ENCODE measurements around the gene ACP3. TPM values are rescaled to one million over a fixed set of nuclear protein-coding genes. Genes with fewer than 3 reads are reported as not detected.

ACP3 gene
- total RNA-seq, 2 experiments from 2014 or later: not detected

DNA sequence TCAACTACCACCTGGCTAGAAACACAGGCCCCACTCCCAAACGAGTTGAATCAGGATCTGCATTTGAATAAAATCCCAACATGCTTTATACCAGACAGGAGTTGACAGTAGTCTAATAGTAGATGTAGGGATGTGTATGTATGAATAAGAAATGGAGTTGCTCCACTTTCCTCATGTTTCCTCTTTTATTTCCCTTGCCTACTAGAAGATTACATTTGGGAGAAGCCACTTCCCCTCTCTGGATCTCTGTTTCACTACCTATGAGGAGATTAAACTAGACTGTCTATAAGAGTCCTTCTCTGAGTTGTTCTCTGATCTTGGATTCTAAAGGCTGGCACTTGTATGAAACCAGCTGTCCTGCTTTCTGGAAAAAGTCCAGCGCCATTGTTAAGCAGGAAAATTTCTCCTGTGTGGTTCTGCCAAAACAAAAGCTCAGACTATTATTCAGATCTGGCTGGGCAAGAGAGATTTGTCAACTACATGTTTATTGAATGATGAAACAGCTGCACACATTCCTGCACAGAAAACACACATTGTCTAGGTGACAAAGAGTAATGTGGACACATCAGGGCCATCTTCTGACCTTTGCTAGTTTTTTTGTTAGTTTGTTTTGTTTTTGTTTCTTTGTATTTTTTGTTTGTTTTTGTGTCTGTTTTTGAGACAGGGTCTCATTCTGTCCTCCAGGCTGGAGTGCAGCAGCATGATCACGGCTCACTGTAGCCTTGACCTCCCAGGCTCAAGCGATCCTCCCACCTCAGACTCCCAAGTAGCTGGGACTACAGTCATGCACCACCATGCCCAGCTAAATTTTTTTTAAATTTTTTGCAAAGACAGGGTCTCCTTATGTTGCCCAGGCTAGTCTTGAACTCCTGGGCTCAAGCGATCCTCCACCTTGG, 29.9 kb downstream of the ACP3 start:
- TF ChIP-seq, protein P1, sequence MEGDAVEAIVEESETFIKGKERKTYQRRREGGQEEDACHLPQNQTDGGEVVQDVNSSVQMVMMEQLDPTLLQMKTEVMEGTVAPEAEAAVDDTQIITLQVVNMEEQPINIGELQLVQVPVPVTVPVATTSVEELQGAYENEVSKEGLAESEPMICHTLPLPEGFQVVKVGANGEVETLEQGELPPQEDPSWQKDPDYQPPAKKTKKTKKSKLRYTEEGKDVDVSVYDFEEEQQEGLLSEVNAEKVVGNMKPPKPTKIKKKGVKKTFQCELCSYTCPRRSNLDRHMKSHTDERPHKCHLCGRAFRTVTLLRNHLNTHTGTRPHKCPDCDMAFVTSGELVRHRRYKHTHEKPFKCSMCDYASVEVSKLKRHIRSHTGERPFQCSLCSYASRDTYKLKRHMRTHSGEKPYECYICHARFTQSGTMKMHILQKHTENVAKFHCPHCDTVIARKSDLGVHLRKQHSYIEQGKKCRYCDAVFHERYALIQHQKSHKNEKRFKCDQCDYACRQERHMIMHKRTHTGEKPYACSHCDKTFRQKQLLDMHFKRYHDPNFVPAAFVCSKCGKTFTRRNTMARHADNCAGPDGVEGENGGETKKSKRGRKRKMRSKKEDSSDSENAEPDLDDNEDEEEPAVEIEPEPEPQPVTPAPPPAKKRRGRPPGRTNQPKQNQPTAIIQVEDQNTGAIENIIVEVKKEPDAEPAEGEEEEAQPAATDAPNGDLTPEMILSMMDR (IDR thresholded peaks at IDR 0.05): no peak
- intact Hi-C loops (cut with DNase I, micrococcal nuclease): loop anchor here in 1 of 2 experiments (5.0 kb wide), 1 partner anchor 95 kb away; no protein-coding TSS in a partner anchor
- ChIA-PET POLR2A (no interaction called here), CTCF (interaction anchor here (0.6 kb wide), 1 partner anchor 291 kb away, joined by 3 read pairs; no protein-coding TSS in a partner anchor)
- H3K27me3 ChIP-seq (ENCODE audit: control insufficient read depth in 1 of 2, insufficient read depth in 2 of 2, low read length in 2 of 2): no peaks in the 10 kb centered on the region
- DNase-seq: no peak
- H3K4me1 ChIP-seq (ENCODE audit: insufficient read depth, low read length): no peaks in the 10 kb centered on the region
- H3K4me3 ChIP-seq (ENCODE audit: low read length): no peak overlapping the region
- H3K27me3 Mint-ChIP-seq: peaks cover 17% of the 10 kb centered on the region
- H3K36me3 Mint-ChIP-seq (ENCODE audit: low read depth): no peaks in the 10 kb centered on the region
- H3K9me3 ChIP-seq (ENCODE audit: control insufficient read depth in 1 of 2, insufficient read depth in 1 of 2, low read length in 2 of 2): no peaks in the 10 kb centered on the region
- no peak overlapping the region for H3K27ac Mint-ChIP-seq
- H3K27ac ChIP-seq (ENCODE audit: low read depth in 1 of 2, low read length in 2 of 2): no peak overlapping the region
- no peaks in the 10 kb centered on the region for H3K4me1 Mint-ChIP-seq (ENCODE audit: low read depth)
- ATAC-seq (ENCODE audit: poor library complexity): no peak
- no peaks in the 10 kb centered on the region for H3K9me3 Mint-ChIP-seq
- H3K36me3 ChIP-seq (ENCODE audit: insufficient read depth, low read length): no peaks in the 10 kb centered on the region
- H3K4me3 Mint-ChIP-seq: no peak overlapping the region

DNA sequence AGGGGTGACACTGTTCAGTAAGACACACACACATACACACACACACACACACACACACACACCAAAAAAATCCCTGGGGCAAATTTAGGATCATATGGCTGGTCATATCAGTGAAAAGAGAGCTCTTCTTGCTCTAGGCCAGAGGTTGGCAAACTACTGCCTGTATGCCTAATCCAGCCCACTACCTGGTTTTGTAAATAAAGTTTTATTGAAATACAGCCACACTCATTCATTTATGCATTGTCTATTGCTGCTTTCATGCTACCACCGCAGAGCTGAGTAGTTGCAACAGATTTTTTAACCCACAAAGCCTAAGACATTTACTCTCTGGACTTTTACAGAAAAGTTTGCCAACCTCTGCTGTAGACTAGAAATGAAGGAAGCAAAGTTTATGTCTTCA, 30.6 kb downstream of the ACP3 start:
- DNase-seq: no peak
- Mint-ChIP-seq H3K4me1 (ENCODE audit: low read depth) (no peaks in the 10 kb centered on the region), H3K27me3 (peaks cover 18% of the 10 kb centered on the region), H3K36me3 (ENCODE audit: low read depth) (no peaks in the 10 kb centered on the region), H3K9me3 (no peaks in the 10 kb centered on the region), H3K27ac (no peak overlapping the region), H3K4me3 (no peak overlapping the region)
- no peaks in the 10 kb centered on the region for H3K4me1 ChIP-seq (ENCODE audit: insufficient read depth, low read length)
- intact Hi-C loops (cut with DNase I, micrococcal nuclease): loop anchor here in 1 of 2 experiments (5.0 kb wide), 1 partner anchor 96 kb away; no protein-coding TSS in a partner anchor
- TF ChIP-seq, protein P1 (IDR thresholded peaks at IDR 0.05): no peak
- ATAC-seq (ENCODE audit: poor library complexity): no peak
- no peaks in the 10 kb centered on the region for H3K27me3 ChIP-seq (ENCODE audit: control insufficient read depth in 1 of 2, insufficient read depth in 2 of 2, low read length in 2 of 2)
- no peaks in the 10 kb centered on the region for H3K9me3 ChIP-seq (ENCODE audit: control insufficient read depth in 1 of 2, insufficient read depth in 1 of 2, low read length in 2 of 2)
- CTCF ChIA-PET: no interaction called here
- H3K27ac ChIP-seq (ENCODE audit: low read depth in 1 of 2, low read length in 2 of 2): no peak overlapping the region
- H3K4me3 ChIP-seq (ENCODE audit: low read length): no peak overlapping the region
- POLR2A ChIA-PET: no interaction called here
- H3K36me3 ChIP-seq (ENCODE audit: insufficient read depth, low read length): no peaks in the 10 kb centered on the region

DNA sequence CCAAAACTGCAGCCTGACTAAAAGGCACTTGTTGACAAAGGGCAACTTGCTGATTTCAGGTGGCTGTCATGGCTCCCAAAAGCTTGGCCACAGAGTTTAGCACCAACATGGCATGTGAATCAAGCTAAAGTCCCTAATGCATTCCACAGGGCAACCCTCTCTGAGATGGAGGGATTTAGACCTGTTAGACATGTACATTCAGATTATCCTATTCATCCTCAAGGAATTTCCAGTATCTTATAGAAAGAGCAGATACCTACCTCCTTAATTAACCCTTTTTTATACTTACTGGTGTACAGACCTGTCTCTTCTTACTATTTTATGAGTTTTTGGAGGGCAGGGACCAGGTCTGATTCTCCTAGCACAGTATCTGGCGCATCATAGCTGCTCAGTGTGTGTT, 31.3 kb downstream of the ACP3 start:
- Mint-ChIP-seq H3K36me3 (ENCODE audit: low read depth) (no peaks in the 10 kb centered on the region), H3K4me1 (ENCODE audit: low read depth) (no peaks in the 10 kb centered on the region), H3K27ac (no peak overlapping the region), H3K4me3 (no peak overlapping the region), H3K9me3 (no peaks in the 10 kb centered on the region), H3K27me3 (peaks cover 11% of the 10 kb centered on the region)
- intact Hi-C loops (cut with DNase I, micrococcal nuclease): loop anchor here in 1 of 2 experiments (5.0 kb wide), 1 partner anchor 96 kb away; no protein-coding TSS in a partner anchor
- DNase-seq (no peak), ATAC-seq (ENCODE audit: poor library complexity) (no peak)
- CTCF ChIA-PET: no interaction called here
- H3K4me1 ChIP-seq (ENCODE audit: insufficient read depth, low read length): no peaks in the 10 kb centered on the region
- no peak overlapping the region for H3K4me3 ChIP-seq (ENCODE audit: low read length)
- TF ChIP-seq, protein P1 (IDR thresholded peaks at IDR 0.05): no peak
- no peaks in the 10 kb centered on the region for H3K27me3 ChIP-seq (ENCODE audit: control insufficient read depth in 1 of 2, insufficient read depth in 2 of 2, low read length in 2 of 2)
- no peak overlapping the region for H3K27ac ChIP-seq (ENCODE audit: low read depth in 1 of 2, low read length in 2 of 2)
- POLR2A ChIA-PET: no interaction called here
- H3K9me3 ChIP-seq (ENCODE audit: control insufficient read depth in 1 of 2, insufficient read depth in 1 of 2, low read length in 2 of 2): no peaks in the 10 kb centered on the region
- H3K36me3 ChIP-seq (ENCODE audit: insufficient read depth, low read length): no peaks in the 10 kb centered on the region

All from CD4-positive, alpha-beta T cell (primary cell).